Sigmoid colon (tissue), 4 donors: ENCODE measurements around the gene ABCC9.

ENCODE experiments used
- EP300 ChIP-seq, 4 donors: sonication (generic); formaldehyde crosslinking; IDR thresholded peaks; one replicate each; pipeline ENCODE4 v1.6.1; 2017; ENCODE audit warnings: antibody characterized with exemption in 4 of 4
- TF ChIP-seq, protein P1 (sequence below), 4 experiments: fragments of 450-650 bp in 3 of 4; fragments of 200-600 bp in 1 of 4; IDR thresholded peaks; one replicate each; pipeline ENCODE4 v1.5.1; 2016 to 2019; ENCODE audit warnings: antibody characterized with exemption in 4 of 4, mild to moderate bottlenecking in 3 of 4, moderate library complexity in 2 of 4

DNA sequence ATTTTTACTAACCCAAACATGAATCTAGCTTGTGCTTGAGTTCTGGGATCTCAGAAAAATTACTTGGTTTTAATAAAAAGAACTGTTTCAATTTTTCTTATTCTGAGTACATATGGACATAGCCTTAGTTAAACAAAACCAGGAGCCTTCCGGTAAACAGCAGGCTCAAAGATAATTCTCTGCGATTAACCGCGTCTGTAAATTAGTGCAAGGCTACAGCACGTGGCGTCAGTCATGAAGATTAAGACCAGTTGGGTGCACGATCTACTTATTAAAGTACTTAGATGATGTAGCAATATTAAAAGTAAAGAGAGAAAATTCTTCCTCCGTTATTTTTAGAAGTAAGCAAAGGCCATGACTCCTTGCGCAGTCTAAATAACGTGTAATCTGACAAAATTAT is 167.4 kb downstream of the ABCC9 start:
- TF ChIP-seq, protein P1, sequence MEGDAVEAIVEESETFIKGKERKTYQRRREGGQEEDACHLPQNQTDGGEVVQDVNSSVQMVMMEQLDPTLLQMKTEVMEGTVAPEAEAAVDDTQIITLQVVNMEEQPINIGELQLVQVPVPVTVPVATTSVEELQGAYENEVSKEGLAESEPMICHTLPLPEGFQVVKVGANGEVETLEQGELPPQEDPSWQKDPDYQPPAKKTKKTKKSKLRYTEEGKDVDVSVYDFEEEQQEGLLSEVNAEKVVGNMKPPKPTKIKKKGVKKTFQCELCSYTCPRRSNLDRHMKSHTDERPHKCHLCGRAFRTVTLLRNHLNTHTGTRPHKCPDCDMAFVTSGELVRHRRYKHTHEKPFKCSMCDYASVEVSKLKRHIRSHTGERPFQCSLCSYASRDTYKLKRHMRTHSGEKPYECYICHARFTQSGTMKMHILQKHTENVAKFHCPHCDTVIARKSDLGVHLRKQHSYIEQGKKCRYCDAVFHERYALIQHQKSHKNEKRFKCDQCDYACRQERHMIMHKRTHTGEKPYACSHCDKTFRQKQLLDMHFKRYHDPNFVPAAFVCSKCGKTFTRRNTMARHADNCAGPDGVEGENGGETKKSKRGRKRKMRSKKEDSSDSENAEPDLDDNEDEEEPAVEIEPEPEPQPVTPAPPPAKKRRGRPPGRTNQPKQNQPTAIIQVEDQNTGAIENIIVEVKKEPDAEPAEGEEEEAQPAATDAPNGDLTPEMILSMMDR (IDR thresholded peaks at IDR 0.05) = no peak
- no peak for TF ChIP-seq EP300 (IDR thresholded peaks at IDR 0.05)
